ENCODE results near the gene PAPPA2.
"Not testable (repeated sequence)": the region's sequence is repeated elsewhere in the genome, so short reads cannot be mapped to it uniquely, and the experiment has no call there.

PAPPA2 gene

DNA sequence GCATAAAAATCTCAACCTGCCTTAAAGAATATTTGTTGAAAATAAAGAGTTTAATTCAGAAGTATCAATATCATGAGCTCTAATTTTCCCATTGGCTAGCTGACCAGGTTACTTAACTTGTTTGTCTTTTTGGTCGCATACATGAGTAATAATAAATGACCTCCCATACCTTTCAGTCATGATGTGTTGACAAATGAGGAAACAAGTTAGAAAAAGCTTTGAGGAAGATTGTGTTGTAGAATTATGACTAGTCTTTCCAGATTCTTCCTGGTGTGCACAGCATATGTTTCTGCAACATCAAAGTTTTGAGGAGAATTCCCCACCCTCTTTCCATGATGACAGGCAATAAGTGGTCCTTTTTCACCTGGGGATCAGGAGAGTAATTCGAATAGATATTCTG, 17.6 kb upstream of the PAPPA2 start:
- TF ChIP-seq, protein P1, sequence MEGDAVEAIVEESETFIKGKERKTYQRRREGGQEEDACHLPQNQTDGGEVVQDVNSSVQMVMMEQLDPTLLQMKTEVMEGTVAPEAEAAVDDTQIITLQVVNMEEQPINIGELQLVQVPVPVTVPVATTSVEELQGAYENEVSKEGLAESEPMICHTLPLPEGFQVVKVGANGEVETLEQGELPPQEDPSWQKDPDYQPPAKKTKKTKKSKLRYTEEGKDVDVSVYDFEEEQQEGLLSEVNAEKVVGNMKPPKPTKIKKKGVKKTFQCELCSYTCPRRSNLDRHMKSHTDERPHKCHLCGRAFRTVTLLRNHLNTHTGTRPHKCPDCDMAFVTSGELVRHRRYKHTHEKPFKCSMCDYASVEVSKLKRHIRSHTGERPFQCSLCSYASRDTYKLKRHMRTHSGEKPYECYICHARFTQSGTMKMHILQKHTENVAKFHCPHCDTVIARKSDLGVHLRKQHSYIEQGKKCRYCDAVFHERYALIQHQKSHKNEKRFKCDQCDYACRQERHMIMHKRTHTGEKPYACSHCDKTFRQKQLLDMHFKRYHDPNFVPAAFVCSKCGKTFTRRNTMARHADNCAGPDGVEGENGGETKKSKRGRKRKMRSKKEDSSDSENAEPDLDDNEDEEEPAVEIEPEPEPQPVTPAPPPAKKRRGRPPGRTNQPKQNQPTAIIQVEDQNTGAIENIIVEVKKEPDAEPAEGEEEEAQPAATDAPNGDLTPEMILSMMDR (IDR thresholded peaks at IDR 0.05; ENCODE audit: control insufficient read depth, extremely low read depth, insufficient read depth) = no peak
- DNase-seq (ENCODE audit: low read depth) = no peak
- no peak overlapping the region for H3K4me3 ChIP-seq (ENCODE audit: low read depth, low read length)

DNA sequence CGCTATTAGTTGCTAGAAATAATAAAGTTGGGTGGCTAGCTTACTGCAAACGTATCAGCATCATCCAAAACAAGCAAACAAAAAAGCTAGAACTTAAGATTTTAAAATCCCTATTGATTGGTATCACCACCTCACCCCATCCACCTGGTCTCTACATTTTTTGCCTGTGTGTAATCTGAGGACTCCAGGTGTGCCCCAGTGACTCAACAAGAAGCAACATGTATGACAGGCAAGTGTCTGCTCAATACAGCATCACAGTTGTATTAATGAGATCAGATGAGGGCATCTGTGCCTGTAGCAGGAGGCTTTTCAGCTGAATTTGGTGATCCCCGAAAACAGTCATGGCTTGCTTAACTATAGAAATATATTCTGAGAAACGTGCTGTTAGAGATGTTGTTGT, 14.6 kb upstream of the PAPPA2 start:
- no peak for DNase-seq (ENCODE audit: low read depth)
- TF ChIP-seq, protein P1 (IDR thresholded peaks at IDR 0.05; ENCODE audit: control insufficient read depth, extremely low read depth, insufficient read depth) = no peak

DNA sequence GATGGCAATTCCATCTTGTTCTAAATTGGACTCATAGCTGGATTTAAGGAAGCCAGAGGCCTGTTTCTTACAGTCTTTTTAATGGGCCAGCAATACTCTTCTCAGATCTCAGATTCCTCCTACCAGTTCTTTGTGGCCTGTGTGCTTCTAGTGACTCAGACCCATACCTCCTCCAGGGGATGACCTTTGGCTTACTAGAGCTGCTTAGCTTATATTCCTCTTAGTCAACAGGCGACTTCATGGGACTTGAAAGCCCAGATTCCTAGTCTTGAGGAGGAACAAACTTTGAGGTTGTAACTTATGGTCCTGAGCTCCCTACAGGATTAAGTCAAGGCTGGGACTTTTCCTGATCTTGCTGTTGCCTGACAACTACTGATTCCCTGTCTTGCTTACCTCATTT, 12.4 kb upstream of the PAPPA2 start:
- TF ChIP-seq, protein P1 (IDR thresholded peaks at IDR 0.05; ENCODE audit: control insufficient read depth, extremely low read depth, insufficient read depth) = no peak
- no peak overlapping the region for H3K4me3 ChIP-seq (ENCODE audit: low read depth, low read length)
- DNase-seq (ENCODE audit: low read depth) = no peak

More for the DNA sequence above, 14.6 kb upstream of the PAPPA2 start:
- no peak overlapping the region for H3K4me3 ChIP-seq (ENCODE audit: low read depth, low read length)

GRCh38 chr1:176451741-176452140, 11.2 kb upstream of the PAPPA2 start:
- not testable (repeated sequence) for H3K4me3 ChIP-seq (ENCODE audit: low read depth, low read length); DNase-seq (ENCODE audit: low read depth)

- DNase-seq (ENCODE audit: low read depth) = no peak
- TF ChIP-seq, protein P1 (IDR thresholded peaks at IDR 0.05; ENCODE audit: control insufficient read depth, extremely low read depth, insufficient read depth) = no peak
- no peak overlapping the region for H3K4me3 ChIP-seq (ENCODE audit: low read depth, low read length)
Observed at GRCh38 chr1:176456795-176457194, 6.2 kb upstream of the PAPPA2 start.

GRCh38 chr1:176460544-176461336, 2.2 kb upstream of the PAPPA2 start:
- TF ChIP-seq, protein P1 (IDR thresholded peaks at IDR 0.05; ENCODE audit: control insufficient read depth, extremely low read depth, insufficient read depth) = no peak
- no peak overlapping the region for H3K4me3 ChIP-seq (ENCODE audit: low read depth, low read length)

DNA sequence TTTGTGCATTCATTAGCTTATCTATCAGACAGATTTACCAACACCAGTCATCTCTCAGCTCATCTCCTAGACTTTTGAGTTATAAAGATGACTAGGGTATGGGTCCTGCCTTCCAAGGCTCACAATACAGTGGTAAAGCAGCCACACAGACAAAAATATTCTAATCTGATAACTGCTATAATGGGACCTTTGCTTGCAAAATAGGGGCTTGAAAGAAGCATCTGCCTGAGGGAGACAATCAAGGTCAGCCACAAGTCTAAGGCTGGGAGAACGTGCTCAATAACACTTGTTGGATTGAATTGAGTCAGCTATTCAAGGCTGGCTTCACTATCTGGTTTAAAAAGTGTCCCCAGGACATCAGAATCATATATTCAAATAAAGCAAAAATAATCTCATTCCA, 1.4 kb upstream of the PAPPA2 start:
- DNase-seq (ENCODE audit: low read depth) = no peak
- H3K4me3 ChIP-seq (ENCODE audit: low read depth, low read length) = no peak overlapping the region
- TF ChIP-seq, protein P1 (IDR thresholded peaks at IDR 0.05; ENCODE audit: control insufficient read depth, extremely low read depth, insufficient read depth) = no peak

More at GRCh38 chr1:176460544-176461336, 2.2 kb upstream of the PAPPA2 start:
- DNase-seq (ENCODE audit: low read depth) = no peak

Measured in LNCaP clone FGC (cell line).